HL-60/S4 treated with phorbol 12-myristate 13-acetate at 8.2 ng/mL for 4 days and 3 days (cell line): ENCODE results near the gene MISP3.

Experiments used
- in situ Hi-C: fragments of 300-500 bp; cut with MboI; formaldehyde crosslinking; loops from 2 replicates; pipeline ENCODE4 v1.15.0; 2022; ENCODE audit warnings: low sequenced_read_pairs

The MISP3 gene

GRCh38 chr19:14119146-14119545, 46.6 kb downstream of the MISP3 start:
- in situ Hi-C loops, result no loop called here

DNA sequence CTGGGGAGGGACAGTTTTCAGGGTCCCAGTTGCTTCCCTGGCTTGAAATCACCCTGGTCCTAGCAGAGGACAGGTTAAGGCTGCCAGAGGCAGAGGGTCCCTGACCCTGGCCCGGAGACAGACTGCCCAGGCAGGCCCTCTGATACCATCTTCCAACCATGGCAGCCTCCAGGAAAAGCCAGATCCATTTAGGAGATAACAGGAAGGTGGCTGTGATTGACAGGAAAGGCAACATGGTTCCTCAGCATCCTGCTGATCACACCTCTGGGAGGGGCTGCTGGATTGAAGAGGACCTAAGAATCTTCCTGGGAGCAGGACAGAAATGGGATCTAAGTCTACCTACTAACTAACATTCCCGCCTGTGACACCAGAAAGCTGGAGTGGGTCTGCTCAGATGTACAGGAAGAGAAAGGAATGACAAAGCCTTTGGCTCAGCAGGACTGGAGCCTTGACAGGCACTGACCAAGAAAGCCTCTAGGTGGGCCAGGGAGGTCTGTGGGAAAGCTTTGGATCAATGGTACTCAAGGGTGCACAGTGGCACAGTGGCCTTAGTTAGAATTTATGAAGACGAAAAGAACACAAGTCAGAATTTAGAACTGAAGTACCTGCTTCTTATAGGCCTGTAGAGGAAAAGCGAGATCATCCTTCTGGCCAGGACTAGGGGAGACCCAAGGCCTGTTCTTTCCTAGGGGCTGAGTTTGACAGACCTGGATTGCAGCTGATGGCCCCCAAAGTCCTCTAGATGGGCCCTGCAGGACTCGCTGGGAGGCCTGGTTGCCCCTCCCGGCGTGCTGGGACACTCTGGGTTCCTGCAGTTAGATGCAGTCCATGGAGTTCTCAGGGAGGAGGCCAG, 47.3 kb downstream of the MISP3 start:
- in situ Hi-C loops, result no loop called here

GRCh38 chr19:14120497-14120780, 47.9 kb downstream of the MISP3 start:
- in situ Hi-C loops, result no loop called here

DNA sequence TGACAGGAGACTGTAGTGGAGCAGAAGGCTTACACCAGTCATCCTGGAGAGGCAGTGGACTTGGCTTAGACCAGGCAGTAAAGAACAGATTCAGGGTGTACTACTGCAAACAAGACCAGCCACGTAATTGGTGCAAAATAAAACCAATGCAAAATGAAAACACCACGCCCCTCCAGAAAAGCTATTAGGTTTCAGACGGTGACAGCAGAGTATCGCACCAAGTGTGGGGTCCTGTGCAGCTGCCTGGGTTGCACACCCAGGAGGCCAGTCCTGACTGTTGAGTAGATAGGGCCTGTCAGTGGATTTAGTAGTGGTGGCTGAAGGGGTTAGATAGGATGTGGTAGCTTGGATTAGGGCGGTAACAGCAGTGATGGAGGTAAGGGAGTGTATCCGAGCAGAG, 50.3 kb downstream of the MISP3 start:
- in situ Hi-C loops, result no loop called here
